Gastrocnemius medialis (tissue), 4 donors: ENCODE results near the gene SMO.

ENCODE experiments used
- CTCF ChIP-seq, 5 experiments: fragments of 450-650 bp in 3 of 5; fragments of 200-600 bp in 2 of 5; sonication (generic) in 2 of 5; IDR thresholded peaks in 4 of 5; conservative IDR thresholded peaks in 1 of 5; 1 replicate in 4 of 5; 2 replicates in 1 of 5; pipeline ENCODE4 v1.5.1; 2016 to 2019; ENCODE audit warnings: antibody characterized with exemption in 5 of 5, mild to moderate bottlenecking in 3 of 5, moderate library complexity in 3 of 5
- POLR2A ChIP-seq, 2 donors: fragments of 450-650 bp; IDR thresholded peaks; one replicate each; pipeline ENCODE4 v1.6.1; 2017; ENCODE audit warnings: antibody characterized with exemption in 2 of 2, mild to moderate bottlenecking in 2 of 2, moderate library complexity in 2 of 2

DNA sequence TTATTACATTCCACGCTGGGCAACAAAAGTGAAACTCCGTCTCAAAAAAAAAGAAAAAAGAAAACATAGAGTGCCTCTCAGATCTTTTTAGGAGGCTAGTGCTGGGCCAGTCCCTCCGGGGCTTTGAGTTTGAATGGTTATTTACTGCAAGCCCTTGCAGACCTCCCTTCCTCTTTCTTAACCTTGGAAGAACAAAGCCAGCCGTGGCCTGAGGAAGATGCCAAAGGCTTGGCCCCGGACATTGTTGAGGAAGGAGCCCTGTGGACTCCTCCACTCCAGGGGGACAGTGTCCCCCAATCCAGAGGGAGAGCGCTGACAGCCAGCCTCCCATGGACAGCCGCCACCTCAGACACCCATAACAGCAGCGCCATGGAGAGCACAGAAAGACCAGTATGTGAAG lies 38.9 kb upstream of the SMO start:
- TF ChIP-seq POLR2A (IDR thresholded peaks at IDR 0.05) (no peak), CTCF (IDR thresholded peaks at IDR 0.05 in 4 of 5, conservative IDR thresholded peaks at IDR 0.05 in 1 of 5) (no peak)
